ENCODE data around the gene SUSD4.

GRCh38 chr1:223197923-223198627, 165.9 kb downstream of the SUSD4 start:
- TF ChIP-seq, protein P1, sequence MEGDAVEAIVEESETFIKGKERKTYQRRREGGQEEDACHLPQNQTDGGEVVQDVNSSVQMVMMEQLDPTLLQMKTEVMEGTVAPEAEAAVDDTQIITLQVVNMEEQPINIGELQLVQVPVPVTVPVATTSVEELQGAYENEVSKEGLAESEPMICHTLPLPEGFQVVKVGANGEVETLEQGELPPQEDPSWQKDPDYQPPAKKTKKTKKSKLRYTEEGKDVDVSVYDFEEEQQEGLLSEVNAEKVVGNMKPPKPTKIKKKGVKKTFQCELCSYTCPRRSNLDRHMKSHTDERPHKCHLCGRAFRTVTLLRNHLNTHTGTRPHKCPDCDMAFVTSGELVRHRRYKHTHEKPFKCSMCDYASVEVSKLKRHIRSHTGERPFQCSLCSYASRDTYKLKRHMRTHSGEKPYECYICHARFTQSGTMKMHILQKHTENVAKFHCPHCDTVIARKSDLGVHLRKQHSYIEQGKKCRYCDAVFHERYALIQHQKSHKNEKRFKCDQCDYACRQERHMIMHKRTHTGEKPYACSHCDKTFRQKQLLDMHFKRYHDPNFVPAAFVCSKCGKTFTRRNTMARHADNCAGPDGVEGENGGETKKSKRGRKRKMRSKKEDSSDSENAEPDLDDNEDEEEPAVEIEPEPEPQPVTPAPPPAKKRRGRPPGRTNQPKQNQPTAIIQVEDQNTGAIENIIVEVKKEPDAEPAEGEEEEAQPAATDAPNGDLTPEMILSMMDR (IDR thresholded peaks at IDR 0.05; ENCODE audit: poor library complexity) = no peak
- no peak for TF ChIP-seq EZH2 (IDR thresholded peaks at IDR 0.05; ENCODE audit: borderline replicate concordance)

All from hepatocyte (in vitro differentiated cells).